Fibroblast of pulmonary artery (primary cell): ENCODE results near the gene IGFBP4.

ENCODE experiments used
- DNase-seq: peaks from one replicate; pipeline ENCODE4 v3.0.0-alpha.2; 2010; ENCODE audit warnings: low read depth
- H3K4me3 ChIP-seq: replicated peaks from 2 replicates; pipeline ENCODE4 v1.5.1; 2011; ENCODE audit warnings: low read depth, mild to moderate bottlenecking, control low read depth, low read length, moderate library complexity
- TF ChIP-seq, protein P1 (sequence below): IDR thresholded peaks from 2 replicates; pipeline ENCODE4 v1.5.1; 2011; ENCODE audit warnings: mild to moderate bottlenecking, control low read depth, low read length, inconsistent platforms; ENCODE audit errors: missing control alignments

The IGFBP4 gene

DNA sequence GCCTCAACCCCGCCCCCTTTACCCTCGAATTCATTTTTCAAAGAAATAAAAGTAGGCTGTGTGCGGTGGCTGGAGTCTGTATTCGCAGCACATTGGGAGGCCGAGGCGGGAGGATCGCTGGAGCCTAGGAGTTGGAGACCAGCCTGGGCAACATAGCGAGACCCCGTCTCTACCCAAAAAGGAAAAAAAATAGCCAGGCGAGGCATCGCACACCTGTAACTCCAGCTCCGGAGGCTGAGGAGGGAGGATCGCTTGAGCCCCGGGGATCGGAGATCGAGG lies 24.9 kb upstream of the IGFBP4 start:
- no peak for DNase-seq
- TF ChIP-seq, protein P1, sequence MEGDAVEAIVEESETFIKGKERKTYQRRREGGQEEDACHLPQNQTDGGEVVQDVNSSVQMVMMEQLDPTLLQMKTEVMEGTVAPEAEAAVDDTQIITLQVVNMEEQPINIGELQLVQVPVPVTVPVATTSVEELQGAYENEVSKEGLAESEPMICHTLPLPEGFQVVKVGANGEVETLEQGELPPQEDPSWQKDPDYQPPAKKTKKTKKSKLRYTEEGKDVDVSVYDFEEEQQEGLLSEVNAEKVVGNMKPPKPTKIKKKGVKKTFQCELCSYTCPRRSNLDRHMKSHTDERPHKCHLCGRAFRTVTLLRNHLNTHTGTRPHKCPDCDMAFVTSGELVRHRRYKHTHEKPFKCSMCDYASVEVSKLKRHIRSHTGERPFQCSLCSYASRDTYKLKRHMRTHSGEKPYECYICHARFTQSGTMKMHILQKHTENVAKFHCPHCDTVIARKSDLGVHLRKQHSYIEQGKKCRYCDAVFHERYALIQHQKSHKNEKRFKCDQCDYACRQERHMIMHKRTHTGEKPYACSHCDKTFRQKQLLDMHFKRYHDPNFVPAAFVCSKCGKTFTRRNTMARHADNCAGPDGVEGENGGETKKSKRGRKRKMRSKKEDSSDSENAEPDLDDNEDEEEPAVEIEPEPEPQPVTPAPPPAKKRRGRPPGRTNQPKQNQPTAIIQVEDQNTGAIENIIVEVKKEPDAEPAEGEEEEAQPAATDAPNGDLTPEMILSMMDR, result no peak
- H3K4me3 ChIP-seq, result peak overlapping the region; percentile 88

DNA sequence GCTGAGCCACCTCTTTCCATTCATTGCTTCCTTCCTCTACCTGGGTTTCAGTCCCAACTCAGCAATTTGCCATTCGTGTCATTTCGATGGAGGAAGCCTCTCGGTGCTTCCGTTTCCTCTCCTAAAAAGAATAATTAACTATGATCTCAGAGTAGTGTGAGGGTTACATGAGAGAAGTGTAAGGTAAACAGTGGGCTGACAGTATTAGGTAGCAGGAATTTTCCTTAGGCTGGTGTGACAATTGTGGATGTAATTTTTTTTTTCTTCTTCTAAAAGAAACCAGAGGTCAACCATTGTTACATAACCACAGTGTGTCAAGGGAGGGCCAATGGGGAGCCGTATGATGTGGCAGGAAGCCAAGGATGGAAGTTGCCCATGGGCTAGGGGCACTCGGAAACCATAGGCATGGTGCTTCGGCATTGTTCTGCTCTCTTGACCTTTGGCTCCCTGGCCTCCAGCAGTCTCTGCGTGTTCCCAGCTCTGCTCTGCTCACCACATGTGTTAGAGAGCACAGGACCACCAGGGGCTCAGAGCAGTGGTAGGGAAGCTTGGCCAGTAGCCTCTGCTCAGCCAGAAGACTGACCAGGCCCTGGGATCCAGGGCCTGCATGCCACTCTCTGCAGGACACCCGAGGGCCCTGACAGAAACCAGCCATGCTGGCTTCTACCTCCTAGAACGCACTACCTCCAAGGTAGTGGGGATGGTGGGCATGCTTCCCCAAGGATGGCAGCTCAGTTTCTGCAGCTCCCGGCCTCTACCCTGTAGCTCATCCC lies 23.5 kb upstream of the IGFBP4 start:
- no peak for DNase-seq
- TF ChIP-seq, protein P1, result no peak
- H3K4me3 ChIP-seq, result no peak overlapping the region

DNA sequence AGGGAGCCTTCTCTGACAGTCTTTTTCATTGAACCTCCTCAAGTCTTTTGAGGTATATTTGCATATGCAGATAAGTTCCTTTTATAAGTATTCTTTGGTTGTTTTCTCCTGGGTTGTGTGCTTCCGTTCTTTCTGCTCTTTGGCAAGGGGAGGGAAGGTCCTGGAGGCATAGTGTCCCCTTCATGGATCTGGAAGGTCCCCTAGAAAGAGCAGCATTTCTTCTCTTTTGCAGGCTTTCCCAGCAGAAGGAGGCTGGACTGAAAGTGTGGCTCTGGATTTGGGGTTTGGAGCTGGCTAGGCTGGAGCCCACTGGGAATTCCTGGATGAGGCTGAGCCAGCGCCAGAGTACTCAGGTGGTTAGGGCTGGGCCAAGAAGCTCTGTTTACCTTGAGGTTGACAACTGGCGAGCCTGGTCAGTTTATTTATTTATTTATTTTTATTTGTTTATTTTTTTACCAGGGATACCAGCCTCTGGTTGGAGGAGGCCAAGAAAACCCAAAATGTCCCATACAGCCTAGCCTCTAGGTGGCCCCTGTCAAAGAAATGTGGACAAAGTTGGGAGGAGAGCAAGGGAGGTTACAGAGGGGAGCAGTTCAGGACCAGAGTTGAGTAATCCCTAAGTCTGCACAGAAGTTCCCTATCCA lies 20.1 kb upstream of the IGFBP4 start:
- no peak for DNase-seq
- H3K4me3 ChIP-seq, result no peak overlapping the region
- TF ChIP-seq, protein P1, result peak; percentile 9

DNA sequence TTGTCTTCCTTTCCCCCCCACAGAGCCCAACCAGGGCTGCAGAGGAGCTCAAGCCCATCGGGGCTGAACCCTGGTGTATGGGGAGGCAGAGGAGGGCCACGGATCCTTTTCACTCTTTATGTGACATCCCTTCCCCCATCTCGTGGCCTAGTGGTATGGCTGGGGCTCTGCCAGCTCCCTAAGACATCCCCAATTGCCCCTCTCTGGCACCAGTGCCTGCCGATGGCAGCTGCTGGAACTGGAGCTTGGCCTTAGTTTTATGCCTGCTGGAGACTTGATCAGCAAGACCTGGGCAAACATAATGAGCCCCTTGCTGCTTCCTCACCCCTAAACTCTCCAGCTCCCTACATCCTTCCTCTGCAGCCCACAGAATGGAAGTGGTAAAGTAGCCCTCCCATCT lies 17.5 kb upstream of the IGFBP4 start:
- TF ChIP-seq, protein P1, result no peak
- DNase-seq, result no peak
- H3K4me3 ChIP-seq, result no peak overlapping the region

DNA sequence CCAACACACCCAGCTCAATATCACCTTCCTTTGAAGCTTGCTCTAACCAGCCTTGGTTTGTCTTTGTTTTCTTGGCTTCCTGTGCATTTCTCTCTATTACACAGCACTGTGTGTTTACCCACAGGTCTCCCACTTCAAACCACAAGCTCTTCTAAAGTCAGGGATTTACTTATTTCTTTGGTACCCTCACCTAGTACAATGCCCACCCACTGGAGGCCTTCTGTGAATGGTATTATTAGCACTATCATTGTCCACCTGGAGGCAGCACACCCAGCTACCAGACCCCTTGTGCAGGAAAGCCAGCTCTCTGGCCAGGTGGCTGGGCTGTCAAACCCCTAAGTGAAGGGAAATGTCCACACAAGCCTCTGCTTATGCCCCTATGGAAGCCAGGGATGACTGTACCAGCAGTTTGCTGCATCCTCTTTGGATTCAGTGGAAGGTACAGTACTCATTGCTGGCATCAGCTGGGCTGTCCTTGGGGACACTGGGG lies 16.2 kb upstream of the IGFBP4 start:
- DNase-seq, result no peak
- TF ChIP-seq, protein P1, result no peak
- no peak overlapping the region for H3K4me3 ChIP-seq

DNA sequence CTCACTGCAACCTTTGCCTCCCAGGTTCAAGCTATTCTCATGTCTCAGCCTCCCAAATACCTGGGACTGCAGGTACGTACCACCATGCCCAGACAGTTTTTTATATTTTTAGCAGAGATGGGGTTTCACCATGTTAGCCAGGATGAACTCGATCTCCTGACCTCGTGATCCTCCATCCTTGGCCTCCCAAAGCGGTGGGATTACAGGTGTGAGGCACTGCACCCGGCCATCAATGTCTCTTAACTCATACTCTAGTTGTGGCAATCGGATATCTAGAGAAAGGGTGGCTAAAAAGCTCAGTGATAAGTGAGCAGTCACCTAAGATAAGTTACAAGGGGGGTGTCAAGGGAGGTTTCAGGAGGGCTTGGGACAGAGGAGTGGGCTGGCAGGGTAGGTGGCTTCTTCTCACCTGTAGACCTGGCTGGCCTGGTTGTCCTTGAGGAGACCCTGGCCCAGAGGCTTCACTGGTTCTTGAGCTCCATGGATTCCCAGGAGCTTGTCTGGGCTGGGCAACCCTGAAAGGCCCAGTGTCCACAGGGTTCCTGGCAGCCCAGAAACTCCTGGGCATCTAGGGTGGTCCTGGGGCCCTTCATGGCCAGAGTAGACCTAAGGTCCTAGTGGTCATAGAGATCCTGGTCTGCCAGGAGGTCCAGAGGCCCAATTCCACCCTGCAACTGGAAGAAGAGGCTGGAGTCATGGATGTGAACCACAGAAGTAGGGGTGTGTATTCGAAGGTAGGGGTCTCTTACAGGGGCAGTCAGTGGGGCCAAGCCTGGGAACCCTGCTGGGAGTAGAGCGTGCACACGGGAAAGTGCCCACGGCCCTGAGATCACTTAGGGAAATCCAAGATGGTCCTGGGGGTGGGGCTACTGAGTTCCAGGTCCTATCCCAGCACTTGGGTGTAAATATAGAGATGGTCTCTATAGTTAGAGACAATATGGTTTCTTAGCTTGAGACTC lies 12.7 kb upstream of the IGFBP4 start:
- no peak overlapping the region for H3K4me3 ChIP-seq
- TF ChIP-seq, protein P1, result no peak

More for the DNA sequence above, 12.7 kb upstream of the IGFBP4 start:
- DNase-seq, result no peak
